Lung (tissue), 12 donors: ENCODE results near the gene EDAR. TPM values are rescaled to one million over a fixed set of nuclear protein-coding genes. Genes with fewer than 3 reads are reported as not detected.

ENCODE experiments used
- ATAC-seq: fragments of 200-7000 bp; cut with Tn5 transposase; one replicate; pipeline ENCODE4 v1.9.1; 2020; ENCODE audit warnings: moderate number of reproducible peaks; ENCODE audit not compliant: insufficient read depth, low FRiP score
- DNase-seq, 3 donors: peaks; one replicate each; pipeline ENCODE4 v3.0.0-alpha.2; 2013 to 2017
- H3K27ac ChIP-seq, 2 donors: one replicate each; pipeline ENCODE4 v1.5.1; 2013; ENCODE audit warnings: mild to moderate bottlenecking in 2 of 2, moderate library complexity in 2 of 2, control low read depth in 1 of 2, inconsistent platforms in 1 of 2, low read depth in 1 of 2, low read length in 1 of 2
- H3K27me3 ChIP-seq, 3 donors: one replicate each; pipeline ENCODE4 v1.5.1; 2013; ENCODE audit warnings: low read length in 2 of 3; ENCODE audit not compliant: control insufficient read depth in 3 of 3, insufficient read depth in 3 of 3
- H3K36me3 ChIP-seq, 4 donors: one replicate each; pipeline ENCODE4 v1.5.1; 2013; ENCODE audit warnings: low read length in 4 of 4, mild to moderate bottlenecking in 1 of 4, moderate library complexity in 1 of 4; ENCODE audit not compliant: control insufficient read depth in 4 of 4, insufficient read depth in 4 of 4
- H3K4me1 ChIP-seq, 5 donors: one replicate each; pipeline ENCODE4 v1.5.1; 2013; ENCODE audit warnings: low read length in 5 of 5, mild to moderate bottlenecking in 2 of 5, moderate library complexity in 1 of 5; ENCODE audit not compliant: control insufficient read depth in 5 of 5, insufficient read depth in 5 of 5
- H3K4me3 ChIP-seq: one replicate; pipeline ENCODE4 v1.5.1; 2013; ENCODE audit warnings: mild to moderate bottlenecking, control low read depth, moderate library complexity
- H3K9ac ChIP-seq, 2 donors: one replicate each; pipeline ENCODE4 v1.5.1; 2013; ENCODE audit warnings: low read length in 2 of 2, control low read depth in 1 of 2; ENCODE audit not compliant: insufficient read depth in 1 of 2
- H3K9me3 ChIP-seq, 4 donors: one replicate each; pipeline ENCODE4 v1.5.1; 2013; ENCODE audit warnings: low read length in 3 of 4, mild to moderate bottlenecking in 1 of 4, moderate library complexity in 1 of 4; ENCODE audit not compliant: control insufficient read depth in 4 of 4, insufficient read depth in 3 of 4
- WGBS, 2 donors: extraction: QIAGEN DNeasy Blood & Tissue Kit; methylation state at CpG; one replicate each; pipeline ENCODE4 v1.1.7; 2013; 5-methylcytosine and 5-hydroxymethylcytosine counted together
- polyA plus RNA-seq, 2 donors: library from polyadenylated mRNA; stranded (reverse); fragments of 200-250 nt; gene quantifications; one replicate each; pipeline ENCODE4 v1.2.1, GENCODE V29; 2013
- total RNA-seq, 2 donors: library from RNA; depleted of rRNA in 1 of 2; stranded (reverse); fragments of >200 nt in 1 of 2; gene quantifications; one replicate each; pipeline ENCODE4 v1.2.1, GENCODE V29; 2014 to 2021
- TF ChIP-seq, protein P1 (sequence below): IDR thresholded peaks from 2 replicates; pipeline ENCODE4 v1.5.1; 2012; ENCODE audit warnings: mild to moderate bottlenecking; ENCODE audit errors: control extremely low read depth, extremely low read depth
- donor health status: control.
- donor health status: control.
- donor health status: Bipolar disorder and iron deficiency.
- donor health status: healthy.
- donor health status: DM: yes; HTN: yes; CAD: no.

EDAR gene
- total and polyA plus RNA-seq, 4 donors, result 0.02 to 0.37 (median 0.10) TPM; not detected in 1

DNA sequence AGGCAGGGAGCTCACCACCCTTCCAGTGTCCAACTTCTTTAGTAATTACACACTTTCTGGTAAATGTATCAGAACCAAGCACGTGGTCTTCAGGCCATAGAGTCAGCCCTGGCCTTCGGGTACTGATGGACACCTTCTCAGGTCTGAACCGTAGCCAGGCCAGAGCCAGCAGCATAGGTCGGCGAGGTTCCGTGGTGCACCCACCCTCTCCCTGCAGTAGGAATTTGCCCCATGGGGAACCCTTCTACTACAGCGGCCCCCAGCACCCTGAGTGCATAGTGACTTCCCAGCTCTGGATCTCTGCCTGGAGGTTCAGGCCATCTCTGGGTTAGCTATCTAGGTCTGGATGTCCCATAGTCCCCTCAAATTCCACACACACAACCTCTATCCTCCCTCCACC is 61.6 kb downstream of the EDAR start:
- TF ChIP-seq, protein P1, sequence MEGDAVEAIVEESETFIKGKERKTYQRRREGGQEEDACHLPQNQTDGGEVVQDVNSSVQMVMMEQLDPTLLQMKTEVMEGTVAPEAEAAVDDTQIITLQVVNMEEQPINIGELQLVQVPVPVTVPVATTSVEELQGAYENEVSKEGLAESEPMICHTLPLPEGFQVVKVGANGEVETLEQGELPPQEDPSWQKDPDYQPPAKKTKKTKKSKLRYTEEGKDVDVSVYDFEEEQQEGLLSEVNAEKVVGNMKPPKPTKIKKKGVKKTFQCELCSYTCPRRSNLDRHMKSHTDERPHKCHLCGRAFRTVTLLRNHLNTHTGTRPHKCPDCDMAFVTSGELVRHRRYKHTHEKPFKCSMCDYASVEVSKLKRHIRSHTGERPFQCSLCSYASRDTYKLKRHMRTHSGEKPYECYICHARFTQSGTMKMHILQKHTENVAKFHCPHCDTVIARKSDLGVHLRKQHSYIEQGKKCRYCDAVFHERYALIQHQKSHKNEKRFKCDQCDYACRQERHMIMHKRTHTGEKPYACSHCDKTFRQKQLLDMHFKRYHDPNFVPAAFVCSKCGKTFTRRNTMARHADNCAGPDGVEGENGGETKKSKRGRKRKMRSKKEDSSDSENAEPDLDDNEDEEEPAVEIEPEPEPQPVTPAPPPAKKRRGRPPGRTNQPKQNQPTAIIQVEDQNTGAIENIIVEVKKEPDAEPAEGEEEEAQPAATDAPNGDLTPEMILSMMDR, result no peak

DNA sequence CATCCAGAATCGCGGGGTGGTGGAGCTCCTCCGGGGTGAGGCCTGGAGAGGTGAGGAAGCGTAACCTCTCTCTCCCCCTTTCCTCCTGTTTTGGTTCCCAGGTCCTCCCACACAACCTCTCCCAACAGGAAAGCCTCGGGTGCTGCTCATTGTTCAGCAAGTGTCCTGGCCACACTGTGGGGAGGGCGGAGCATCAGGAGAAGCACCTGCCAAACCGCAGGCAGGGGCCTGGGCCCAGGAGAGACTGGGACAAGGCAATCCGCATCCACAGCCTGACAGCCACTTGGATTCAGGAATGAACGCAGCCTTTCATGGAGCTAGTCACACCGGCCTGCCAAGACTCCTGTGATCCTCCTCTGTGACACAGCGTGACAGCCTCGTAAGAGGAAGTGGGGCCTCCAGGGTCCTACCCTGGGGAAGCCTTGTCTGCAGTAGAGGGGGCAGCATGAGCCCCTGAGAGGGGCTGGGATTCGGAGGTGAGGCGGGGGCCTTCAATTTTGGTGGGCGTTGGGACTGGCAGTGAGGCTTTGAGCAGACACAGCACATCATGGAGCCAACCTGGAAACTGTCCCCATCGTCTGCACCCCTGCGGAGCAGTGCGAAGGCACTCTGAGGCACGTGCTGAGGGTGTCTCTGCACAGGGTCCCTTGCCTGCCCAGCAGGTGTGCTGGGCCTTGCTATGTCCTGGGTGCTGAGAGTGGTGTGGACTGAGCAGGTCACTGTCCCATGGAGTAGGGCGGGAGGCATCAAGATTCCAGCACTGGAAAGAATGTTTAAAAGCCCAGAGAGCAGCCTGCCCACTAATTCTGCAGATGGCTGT is 62.2 kb downstream of the EDAR start:
- no peaks in the 10 kb centered on the region for H3K36me3 ChIP-seq
- 79 to 87% methylated on average over 20 of the region's 20 CpGs for WGBS, 2 donors
- H3K4me3 ChIP-seq, result no peak overlapping the region
- peaks cover 0 to 18% (median 0%) of the 10 kb centered on the region in 5 donors for H3K4me1 ChIP-seq
- no peak for DNase-seq
- H3K27ac ChIP-seq, result no peak overlapping the region
- no peaks in the 10 kb centered on the region for H3K9me3 ChIP-seq
- TF ChIP-seq, protein P1, result no peak
- H3K27me3 ChIP-seq, result no peaks in the 10 kb centered on the region
- no peak for ATAC-seq
- no peak overlapping the region for H3K9ac ChIP-seq

More for the DNA sequence above, 61.6 kb downstream of the EDAR start:
- Histone ChIP-seq H3K27me3 (no peaks in the 10 kb centered on the region), H3K4me3 (no peak overlapping the region), H3K9me3 (no peaks in the 10 kb centered on the region), H3K4me1 (peaks cover 0 to 19% (median 0%) of the 10 kb centered on the region in 5 donors), H3K9ac (no peak overlapping the region), H3K27ac (no peak overlapping the region), H3K36me3 (no peaks in the 10 kb centered on the region)
- no peak for ATAC-seq
- DNase-seq, result no peak
- WGBS, 2 donors, result 81 to 96% methylated on average over 7 of the region's 7 CpGs

DNA sequence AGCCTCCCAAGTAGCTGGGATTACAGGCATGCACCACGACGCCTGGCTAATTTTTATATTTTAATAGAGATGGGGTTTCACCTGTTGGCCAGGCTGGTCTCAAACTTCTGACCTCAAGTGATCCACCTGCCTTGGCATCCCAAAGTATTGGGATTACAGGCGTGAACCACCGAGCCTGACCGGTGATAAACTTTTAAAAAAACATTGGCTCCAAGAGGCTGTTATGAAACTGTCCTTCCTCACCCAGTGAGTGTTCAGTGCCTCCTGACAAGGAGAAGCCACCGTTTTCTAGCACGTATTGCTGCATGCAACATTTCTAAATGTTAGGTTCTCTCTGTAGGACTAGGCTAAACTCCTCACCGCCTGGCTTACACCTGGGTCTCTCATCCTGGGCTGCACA is 63.3 kb downstream of the EDAR start:
- DNase-seq, result no peak
- H3K27ac ChIP-seq, result no peak overlapping the region
- no peak for ATAC-seq
- WGBS, 2 donors, result 83 to 91% methylated on average over 8 of the region's 8 CpGs
- no peaks in the 10 kb centered on the region for H3K27me3 ChIP-seq
- H3K4me3 ChIP-seq, result no peak overlapping the region
- TF ChIP-seq, protein P1, result no peak
- H3K9ac ChIP-seq, result no peak overlapping the region
- H3K9me3 ChIP-seq, result no peaks in the 10 kb centered on the region
- H3K4me1 ChIP-seq, result peaks cover 0 to 18% (median 0%) of the 10 kb centered on the region in 5 donors
- no peaks in the 10 kb centered on the region for H3K36me3 ChIP-seq
